K562 (cell line): ENCODE measurements around the gene CCDC9. TPM values are rescaled to one million over a fixed set of nuclear protein-coding genes. Genes with fewer than 3 reads are reported as not detected.

Experiments
- ARID2 ChIP-seq: fragments of 450-650 bp; IDR thresholded peaks from 2 replicates; pipeline ENCODE4 v1.6.1; 2017; ENCODE audit warnings: antibody characterized with exemption, mild to moderate bottlenecking
- ARNT ChIP-seq, 2 experiments: fragments of 450-650 bp; IDR thresholded peaks; 2 replicates each; pipeline ENCODE4 v1.6.1; 2016; ENCODE audit warnings: mild to moderate bottlenecking in 1 of 2
- BCL6 ChIP-seq: fragments of 250-450 bp; sonication (Bioruptor Pico); IDR thresholded peaks from 2 replicates; pipeline ENCODE4 v1.4.0; 2020
- BRD9 ChIP-seq: fragments of 450-650 bp; IDR thresholded peaks from 2 replicates; pipeline ENCODE4 v1.6.1; 2018; ENCODE audit warnings: low read depth; ENCODE audit not compliant: partially characterized antibody
- CREB1 ChIP-seq, 2 experiments: sonication (generic) in 1 of 2; formaldehyde crosslinking in 1 of 2; IDR thresholded peaks; 2 replicates each; pipeline versions ENCODE4 v1.6.1 to v1.8.0; 2012 to 2022; ENCODE audit warnings: inconsistent platforms in 1 of 2, mild to moderate bottlenecking in 1 of 2, missing genetic modification reagents in 1 of 2, moderate library complexity in 1 of 2
- DNMT1 ChIP-seq: fragments of 450-650 bp; IDR thresholded peaks from 2 replicates; pipeline ENCODE4 v1.6.1; 2016; ENCODE audit warnings: antibody characterized with exemption, mild to moderate bottlenecking
- KDM1A ChIP-seq, 2 experiments: fragments of 450-650 bp; IDR thresholded peaks; 2 replicates each; pipeline ENCODE4 v1.6.1; 2016; ENCODE audit warnings: mild to moderate bottlenecking in 2 of 2
- MBD2 ChIP-seq: sonication (generic); IDR thresholded peaks from 2 replicates; pipeline ENCODE4 v1.6.1; 2016; ENCODE audit warnings: low read depth, borderline replicate concordance
- PPARD ChIP-seq: fragments of 250-450 bp; sonication (Bioruptor Pico); IDR thresholded peaks from 2 replicates; pipeline ENCODE4 v1.8.0; 2022; ENCODE audit warnings: inconsistent platforms, mild to moderate bottlenecking, moderate library complexity
- SIN3B ChIP-seq: fragments of 450-650 bp; IDR thresholded peaks from 2 replicates; pipeline ENCODE4 v1.6.1; 2017; ENCODE audit warnings: low read depth, mild to moderate bottlenecking, moderate library complexity
- SOX6 ChIP-seq: fragments of 450-650 bp; IDR thresholded peaks from 2 replicates; pipeline ENCODE4 v1.6.1; 2014; ENCODE audit warnings: mild to moderate bottlenecking
- TAL1 ChIP-seq: fragments of 450-650 bp; IDR thresholded peaks from 2 replicates; pipeline ENCODE4 v1.6.1; 2016; ENCODE audit warnings: mild to moderate bottlenecking
- ZNF224 ChIP-seq: sonication (generic); formaldehyde crosslinking; IDR thresholded peaks from 2 replicates; pipeline ENCODE4 v1.8.0; 2022; ENCODE audit warnings: mild to moderate bottlenecking, missing genetic modification reagents
- ZNF699 ChIP-seq: fragments of 250-450 bp; sonication (Bioruptor Pico); IDR thresholded peaks from 2 replicates; pipeline ENCODE4 v1.8.0; 2021; ENCODE audit warnings: mild to moderate bottlenecking, moderate library complexity; ENCODE audit not compliant: insufficient replicate concordance
- ZNF77 ChIP-seq: fragments of 250-450 bp; sonication (Bioruptor Pico); IDR thresholded peaks from 2 replicates; pipeline ENCODE4 v1.5.0; 2020
- polyA plus RNA-seq, 8 experiments: library from polyadenylated mRNA; depleted of rRNA in 4 of 8; stranded (reverse) in 5 of 8; unstranded in 3 of 8; fragments of >200 nt; fragmentation: Nextera tagmentation in 2 of 8; fragmentation: Illumina TruSeq in 1 of 8; extraction: Ambion mirVana in 2 of 8; extraction: Trizol in 1 of 8; gene quantifications; 2 replicates each; pipeline versions ENCODE4 v1.2.1 to v1.2.3, GENCODE V29; 2011 to 2014; ENCODE audit warnings: inconsistent platforms in 1 of 8, missing spikeins in 1 of 8
- total RNA-seq, 7 experiments: library from RNA; depleted of rRNA in 6 of 7; stranded (reverse); fragments of >200 nt in 6 of 7; fragmentation: Illumina TruSeq in 2 of 7; extraction: Trizol in 2 of 7; gene quantifications; 2 replicates each; pipeline versions ENCODE4 v1.2.1 to v1.2.3, GENCODE V29; 2011 to 2021; ENCODE audit warnings: low replicate concordance in 1 of 7
- TF ChIP-seq, protein P1 (sequence below): fragments of 250-450 bp; sonication (Bioruptor Pico); IDR thresholded peaks from 2 replicates; pipeline ENCODE4 v1.4.0; 2020; ENCODE audit warnings: mild to moderate bottlenecking, moderate library complexity, borderline replicate concordance
- TF ChIP-seq, protein P2 (sequence below): conservative IDR thresholded peaks from 2 replicates; pipeline ENCODE4 v1.6.1; 2011; ENCODE audit warnings: low read depth, mild to moderate bottlenecking, low read length; ENCODE audit not compliant: control insufficient read depth
- TF ChIP-seq, protein P3 (sequence below): fragments of 250-450 bp; sonication (Bioruptor Pico); IDR thresholded peaks from 2 replicates; pipeline ENCODE4 v1.5.0; 2022; ENCODE audit warnings: mild to moderate bottlenecking
- TF ChIP-seq, protein P4 (sequence below): fragments of 250-450 bp; sonication (Bioruptor Pico); IDR thresholded peaks from 2 replicates; pipeline ENCODE4 v1.5.0; 2021
- TF ChIP-seq, protein P5 (sequence below): fragments of 450-650 bp; formaldehyde crosslinking; IDR thresholded peaks from 2 replicates; pipeline ENCODE4 v1.4.0; 2022; ENCODE audit warnings: mild to moderate bottlenecking, moderate library complexity

The CCDC9 gene
- total and polyA plus RNA-seq, 9 of the 15 experiments (the other 6 are each of a cell fraction or from before 2014, with no cell fraction given) = 0.23 to 38.6 (median 8.4) TPM

GRCh38 chr19:47255879-47256692 is at the start of gene CCDC9 (continued):
- TF ChIP-seq, protein P1, sequence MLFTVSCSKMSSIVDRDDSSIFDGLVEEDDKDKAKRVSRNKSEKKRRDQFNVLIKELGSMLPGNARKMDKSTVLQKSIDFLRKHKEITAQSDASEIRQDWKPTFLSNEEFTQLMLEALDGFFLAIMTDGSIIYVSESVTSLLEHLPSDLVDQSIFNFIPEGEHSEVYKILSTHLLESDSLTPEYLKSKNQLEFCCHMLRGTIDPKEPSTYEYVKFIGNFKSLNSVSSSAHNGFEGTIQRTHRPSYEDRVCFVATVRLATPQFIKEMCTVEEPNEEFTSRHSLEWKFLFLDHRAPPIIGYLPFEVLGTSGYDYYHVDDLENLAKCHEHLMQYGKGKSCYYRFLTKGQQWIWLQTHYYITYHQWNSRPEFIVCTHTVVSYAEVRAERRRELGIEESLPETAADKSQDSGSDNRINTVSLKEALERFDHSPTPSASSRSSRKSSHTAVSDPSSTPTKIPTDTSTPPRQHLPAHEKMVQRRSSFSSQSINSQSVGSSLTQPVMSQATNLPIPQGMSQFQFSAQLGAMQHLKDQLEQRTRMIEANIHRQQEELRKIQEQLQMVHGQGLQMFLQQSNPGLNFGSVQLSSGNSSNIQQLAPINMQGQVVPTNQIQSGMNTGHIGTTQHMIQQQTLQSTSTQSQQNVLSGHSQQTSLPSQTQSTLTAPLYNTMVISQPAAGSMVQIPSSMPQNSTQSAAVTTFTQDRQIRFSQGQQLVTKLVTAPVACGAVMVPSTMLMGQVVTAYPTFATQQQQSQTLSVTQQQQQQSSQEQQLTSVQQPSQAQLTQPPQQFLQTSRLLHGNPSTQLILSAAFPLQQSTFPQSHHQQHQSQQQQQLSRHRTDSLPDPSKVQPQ (CRISPR knock-in tag) = no peak
- no peak for TF ChIP-seq ZNF699 (CRISPR knock-in tag)
- TF ChIP-seq SIN3B = peak; percentile 65; the same call in 1 of the 2 replicates
- no peak for TF ChIP-seq TAL1
- TF ChIP-seq ARNT (IDR thresholded peaks at IDR 0.05) = peak in 1 of 2 experiments; percentile 38; a peak in 1 of 4 replicates
- TF ChIP-seq ARID2 = no peak
- TF ChIP-seq BRD9 = peak; percentile 47
- no peak for TF ChIP-seq DNMT1
- TF ChIP-seq, protein P2, sequence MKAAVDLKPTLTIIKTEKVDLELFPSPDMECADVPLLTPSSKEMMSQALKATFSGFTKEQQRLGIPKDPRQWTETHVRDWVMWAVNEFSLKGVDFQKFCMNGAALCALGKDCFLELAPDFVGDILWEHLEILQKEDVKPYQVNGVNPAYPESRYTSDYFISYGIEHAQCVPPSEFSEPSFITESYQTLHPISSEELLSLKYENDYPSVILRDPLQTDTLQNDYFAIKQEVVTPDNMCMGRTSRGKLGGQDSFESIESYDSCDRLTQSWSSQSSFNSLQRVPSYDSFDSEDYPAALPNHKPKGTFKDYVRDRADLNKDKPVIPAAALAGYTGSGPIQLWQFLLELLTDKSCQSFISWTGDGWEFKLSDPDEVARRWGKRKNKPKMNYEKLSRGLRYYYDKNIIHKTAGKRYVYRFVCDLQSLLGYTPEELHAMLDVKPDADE = peak; percentile 47; the same call in 1 of the 2 replicates
- TF ChIP-seq, protein P3, sequence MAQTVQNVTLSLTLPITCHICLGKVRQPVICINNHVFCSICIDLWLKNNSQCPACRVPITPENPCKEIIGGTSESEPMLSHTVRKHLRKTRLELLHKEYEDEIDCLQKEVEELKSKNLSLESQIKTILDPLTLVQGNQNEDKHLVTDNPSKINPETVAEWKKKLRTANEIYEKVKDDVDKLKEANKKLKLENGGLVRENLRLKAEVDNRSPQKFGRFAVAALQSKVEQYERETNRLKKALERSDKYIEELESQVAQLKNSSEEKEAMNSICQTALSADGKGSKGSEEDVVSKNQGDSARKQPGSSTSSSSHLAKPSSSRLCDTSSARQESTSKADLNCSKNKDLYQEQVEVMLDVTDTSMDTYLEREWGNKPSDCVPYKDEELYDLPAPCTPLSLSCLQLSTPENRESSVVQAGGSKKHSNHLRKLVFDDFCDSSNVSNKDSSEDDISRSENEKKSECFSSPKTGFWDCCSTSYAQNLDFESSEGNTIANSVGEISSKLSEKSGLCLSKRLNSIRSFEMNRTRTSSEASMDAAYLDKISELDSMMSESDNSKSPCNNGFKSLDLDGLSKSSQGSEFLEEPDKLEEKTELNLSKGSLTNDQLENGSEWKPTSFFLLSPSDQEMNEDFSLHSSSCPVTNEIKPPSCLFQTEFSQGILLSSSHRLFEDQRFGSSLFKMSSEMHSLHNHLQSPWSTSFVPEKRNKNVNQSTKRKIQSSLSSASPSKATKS (CRISPR knock-in tag) = no peak
- TF ChIP-seq PPARD (CRISPR knock-in tag) = no peak
- TF ChIP-seq, protein P4, sequence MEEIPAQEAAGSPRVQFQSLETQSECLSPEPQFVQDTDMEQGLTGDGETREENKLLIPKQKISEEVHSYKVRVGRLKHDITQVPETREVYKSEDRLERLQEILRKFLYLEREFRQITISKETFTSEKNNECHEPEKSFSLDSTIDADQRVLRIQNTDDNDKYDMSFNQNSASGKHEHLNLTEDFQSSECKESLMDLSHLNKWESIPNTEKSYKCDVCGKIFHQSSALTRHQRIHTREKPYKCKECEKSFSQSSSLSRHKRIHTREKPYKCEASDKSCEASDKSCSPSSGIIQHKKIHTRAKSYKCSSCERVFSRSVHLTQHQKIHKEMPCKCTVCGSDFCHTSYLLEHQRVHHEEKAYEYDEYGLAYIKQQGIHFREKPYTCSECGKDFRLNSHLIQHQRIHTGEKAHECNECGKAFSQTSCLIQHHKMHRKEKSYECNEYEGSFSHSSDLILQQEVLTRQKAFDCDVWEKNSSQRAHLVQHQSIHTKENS = no peak
- TF ChIP-seq ZNF77 (CRISPR knock-in tag) = no peak
- TF ChIP-seq SOX6 = no peak; the same call in 1 of the 2 replicates
- peak; percentile 24 to 56; a peak in 2 of 4 replicates for TF ChIP-seq KDM1A (IDR thresholded peaks at IDR 0.05)
- TF ChIP-seq ZNF224 = no peak
- TF ChIP-seq MBD2 = peak; percentile 43; the same call in 1 of the 2 replicates
- TF ChIP-seq, protein P5, sequence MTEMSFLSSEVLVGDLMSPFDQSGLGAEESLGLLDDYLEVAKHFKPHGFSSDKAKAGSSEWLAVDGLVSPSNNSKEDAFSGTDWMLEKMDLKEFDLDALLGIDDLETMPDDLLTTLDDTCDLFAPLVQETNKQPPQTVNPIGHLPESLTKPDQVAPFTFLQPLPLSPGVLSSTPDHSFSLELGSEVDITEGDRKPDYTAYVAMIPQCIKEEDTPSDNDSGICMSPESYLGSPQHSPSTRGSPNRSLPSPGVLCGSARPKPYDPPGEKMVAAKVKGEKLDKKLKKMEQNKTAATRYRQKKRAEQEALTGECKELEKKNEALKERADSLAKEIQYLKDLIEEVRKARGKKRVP = no peak
- TF ChIP-seq BCL6 (CRISPR knock-in tag) = no peak
- peak; percentile 95 for TF ChIP-seq CREB1 (IDR thresholded peaks at IDR 0.05)
- peak; percentile 96 for TF ChIP-seq CREB1 (CRISPR knock-in tag; IDR thresholded peaks at IDR 0.05)
